Measurements from ENCODE around the gene ZNRD2.

- TF ChIP-seq POLR2AphosphoS5 (IDR thresholded peaks at IDR 0.05; ENCODE audit: low read depth, low read length), result no peak
- TF ChIP-seq TAF1 (IDR thresholded peaks at IDR 0.05; ENCODE audit: borderline replicate concordance, insufficient read depth, low read length), result no peak
- no peak for TF ChIP-seq REST (IDR thresholded peaks at IDR 0.05; ENCODE audit: insufficient read depth in 1 of 2, low read depth in 2 of 2, low read length in 2 of 2)
Observed at GRCh38 chr11:65579291-65579690, 9.0 kb downstream of the ZNRD2 start.
